Measurements from ENCODE around the gene CASTOR1. TPM values are rescaled to one million over a fixed set of nuclear protein-coding genes. Genes with fewer than 3 reads are reported as not detected.

CASTOR1 gene
- total RNA-seq, 2 donors from 2014 or later: 7.5 to 22.6 TPM

DNA sequence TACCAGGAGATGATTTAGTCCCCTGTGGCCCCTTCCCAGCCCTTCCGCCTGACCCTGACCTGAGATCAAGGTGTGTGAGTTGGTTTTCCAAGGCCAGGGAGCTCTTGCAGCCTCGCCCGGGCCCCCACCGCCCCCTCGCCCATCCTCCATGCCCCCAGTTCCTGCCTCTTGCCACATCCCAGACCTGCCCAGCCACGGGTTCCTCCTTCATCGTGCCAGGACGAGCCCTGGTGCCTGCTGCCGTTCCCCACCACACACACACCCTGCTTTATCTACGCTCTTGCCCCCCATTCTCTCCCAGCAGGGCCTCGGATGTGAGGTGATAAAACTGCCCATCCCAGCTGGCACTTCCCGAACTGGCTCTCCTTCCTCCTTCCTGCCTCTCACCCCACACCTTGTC lies 41.3 kb downstream of the CASTOR1 start:
- ATAC-seq (ENCODE audit: insufficient number of reproducible peaks, low FRiP score, low read depth) (no peak), DNase-seq (ENCODE audit: low spot score) (no peak)
- TF ChIP-seq, protein P1, sequence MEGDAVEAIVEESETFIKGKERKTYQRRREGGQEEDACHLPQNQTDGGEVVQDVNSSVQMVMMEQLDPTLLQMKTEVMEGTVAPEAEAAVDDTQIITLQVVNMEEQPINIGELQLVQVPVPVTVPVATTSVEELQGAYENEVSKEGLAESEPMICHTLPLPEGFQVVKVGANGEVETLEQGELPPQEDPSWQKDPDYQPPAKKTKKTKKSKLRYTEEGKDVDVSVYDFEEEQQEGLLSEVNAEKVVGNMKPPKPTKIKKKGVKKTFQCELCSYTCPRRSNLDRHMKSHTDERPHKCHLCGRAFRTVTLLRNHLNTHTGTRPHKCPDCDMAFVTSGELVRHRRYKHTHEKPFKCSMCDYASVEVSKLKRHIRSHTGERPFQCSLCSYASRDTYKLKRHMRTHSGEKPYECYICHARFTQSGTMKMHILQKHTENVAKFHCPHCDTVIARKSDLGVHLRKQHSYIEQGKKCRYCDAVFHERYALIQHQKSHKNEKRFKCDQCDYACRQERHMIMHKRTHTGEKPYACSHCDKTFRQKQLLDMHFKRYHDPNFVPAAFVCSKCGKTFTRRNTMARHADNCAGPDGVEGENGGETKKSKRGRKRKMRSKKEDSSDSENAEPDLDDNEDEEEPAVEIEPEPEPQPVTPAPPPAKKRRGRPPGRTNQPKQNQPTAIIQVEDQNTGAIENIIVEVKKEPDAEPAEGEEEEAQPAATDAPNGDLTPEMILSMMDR (IDR thresholded peaks at IDR 0.05): no peak
- no peaks in the 10 kb centered on the region for H3K9me3 ChIP-seq
- H3K27ac ChIP-seq: no peak overlapping the region
- H3K4me1 ChIP-seq (ENCODE audit: control insufficient read depth in 1 of 2, low read depth in 2 of 2): peaks cover 6 to 22% of the 10 kb centered on the region in 2 donors
- peaks cover 8% of the 10 kb centered on the region for H3K27me3 ChIP-seq (replicated peaks; ENCODE audit: insufficient read depth)
- no peaks in the 10 kb centered on the region for H3K36me3 ChIP-seq
- H3K4me3 ChIP-seq: no peak overlapping the region

DNA sequence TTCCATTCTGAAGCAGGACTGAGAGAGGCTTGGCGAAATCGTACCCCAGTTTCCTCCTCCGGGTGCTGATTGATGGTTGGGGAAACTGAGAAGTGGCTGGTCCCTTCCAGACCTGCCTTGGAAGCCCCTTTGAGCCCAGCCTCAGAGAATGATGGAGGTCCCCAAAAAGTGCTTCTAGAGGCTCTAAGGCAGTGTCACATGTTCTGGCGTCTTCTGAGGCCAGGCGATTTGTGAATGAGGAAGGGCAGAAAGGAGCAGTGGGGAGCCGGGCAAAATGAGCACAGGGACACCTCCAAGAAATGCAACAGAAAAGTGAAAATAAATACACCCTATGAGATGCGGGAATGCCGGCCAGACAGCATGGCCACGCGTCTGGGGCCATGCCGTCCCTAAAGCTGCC lies 41.7 kb downstream of the CASTOR1 start:
- no peak for DNase-seq (ENCODE audit: low spot score)
- Histone ChIP-seq H3K9me3 (no peaks in the 10 kb centered on the region), H3K4me3 (no peak overlapping the region), H3K36me3 (no peaks in the 10 kb centered on the region), H3K27ac (no peak overlapping the region), H3K4me1 (ENCODE audit: control insufficient read depth in 1 of 2, low read depth in 2 of 2) (peaks cover 6 to 17% of the 10 kb centered on the region in 2 donors), H3K27me3 (replicated peaks; ENCODE audit: insufficient read depth) (peaks cover 8% of the 10 kb centered on the region)
- ATAC-seq (ENCODE audit: insufficient number of reproducible peaks, low FRiP score, low read depth): no peak
- TF ChIP-seq, protein P1 (IDR thresholded peaks at IDR 0.05): no peak

DNA sequence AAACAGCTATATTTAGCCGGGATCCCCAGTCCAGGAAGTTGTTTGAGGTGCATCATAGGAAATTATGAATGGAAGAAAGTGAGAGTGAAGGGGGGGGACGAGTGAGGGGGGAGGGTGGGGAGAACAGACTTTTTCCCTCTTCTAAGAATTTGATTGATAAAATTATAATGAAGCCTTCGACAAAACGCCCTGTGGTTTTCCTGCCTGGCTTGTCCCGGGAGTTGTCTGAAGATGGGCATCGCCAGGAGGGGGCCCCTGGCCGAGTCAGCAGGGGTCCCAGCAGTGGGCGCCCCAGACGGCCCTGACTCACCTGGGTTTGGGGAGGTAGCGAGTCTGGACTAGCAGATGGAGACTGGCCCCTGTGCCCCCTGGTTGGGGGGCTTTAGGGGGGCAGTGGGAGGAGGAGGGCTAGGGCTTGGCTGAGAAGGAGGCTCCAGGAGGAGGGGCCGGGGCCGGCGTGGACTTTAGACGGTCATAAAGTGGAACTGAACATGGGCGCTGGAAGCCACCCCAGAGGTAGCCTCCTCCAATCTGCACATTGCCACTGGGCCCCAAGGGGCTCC lies 42.4 kb downstream of the CASTOR1 start:
- Histone ChIP-seq H3K36me3 (no peaks in the 10 kb centered on the region), H3K9me3 (no peaks in the 10 kb centered on the region), H3K4me1 (ENCODE audit: control insufficient read depth in 1 of 2, low read depth in 2 of 2) (peaks cover 6 to 16% of the 10 kb centered on the region in 2 donors), H3K27me3 (replicated peaks; ENCODE audit: insufficient read depth) (peaks cover 8% of the 10 kb centered on the region), H3K4me3 (peak overlapping the region; percentile 70), H3K27ac (no peak overlapping the region)
- DNase-seq (ENCODE audit: low spot score) (no peak), ATAC-seq (ENCODE audit: insufficient number of reproducible peaks, low FRiP score, low read depth) (no peak)
- TF ChIP-seq, protein P1 (IDR thresholded peaks at IDR 0.05): no peak

DNA sequence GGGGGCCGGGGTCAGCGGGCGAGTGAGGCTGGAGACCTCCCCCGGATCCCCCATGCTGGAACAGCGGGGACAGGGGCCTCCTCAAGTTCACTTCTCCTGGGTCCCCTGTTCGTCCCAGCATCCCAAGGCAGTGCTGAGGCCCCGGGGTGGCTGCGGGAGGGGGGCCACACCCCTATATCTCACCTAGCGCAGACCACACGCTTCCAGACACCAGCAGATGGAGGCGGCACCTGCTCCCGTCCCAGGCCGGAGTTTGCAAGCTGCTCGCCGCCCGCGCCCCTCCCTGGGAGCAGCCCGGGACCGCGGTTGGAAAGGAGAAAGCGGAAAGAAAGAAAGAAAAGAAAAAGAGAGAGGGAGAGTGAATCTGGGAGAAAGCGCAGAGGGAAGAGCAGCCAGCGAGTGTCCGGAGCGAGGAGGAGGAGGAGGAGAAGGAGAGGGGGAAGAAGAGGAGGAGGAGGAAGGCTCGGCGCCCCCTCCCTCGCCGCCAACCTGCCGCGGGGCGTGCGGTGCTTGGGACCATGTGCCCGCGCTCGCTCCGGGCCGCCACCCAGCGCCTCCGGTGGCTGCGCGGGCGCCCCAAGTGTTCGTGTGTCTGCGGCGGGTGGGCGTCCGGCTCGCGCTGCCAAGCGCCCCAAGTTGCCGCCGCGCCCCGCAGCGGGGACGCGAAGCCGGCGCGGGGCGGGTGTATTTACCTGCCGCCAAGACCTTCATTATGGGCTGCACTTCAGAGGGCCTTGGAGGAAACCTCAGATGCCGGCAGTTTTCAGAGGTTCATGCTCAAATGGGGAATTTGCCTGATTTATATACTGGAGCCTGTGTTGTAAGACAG lies 43.1 kb downstream of the CASTOR1 start, which contains the start of gene LIF:
TSS of gene LIF (minus strand) at position 775 of the 829 bp plus-strand sequence. CDS start at position 711, 64 bp downstream.
- ATAC-seq (ENCODE audit: insufficient number of reproducible peaks, low FRiP score, low read depth) (no peak), DNase-seq (ENCODE audit: low spot score) (no peak)
- Histone ChIP-seq H3K27me3 (replicated peaks; ENCODE audit: insufficient read depth) (peaks cover 8% of the 10 kb centered on the region), H3K9me3 (no peaks in the 10 kb centered on the region), H3K27ac (no peak within 1 kb of the TSS), H3K4me1 (ENCODE audit: control insufficient read depth in 1 of 2, low read depth in 2 of 2) (peaks cover 6 to 16% of the 10 kb centered on the region in 2 donors), H3K36me3 (no peaks in the 10 kb centered on the region), H3K4me3 (peak within 1 kb of the TSS; percentile 70)
- TF ChIP-seq, protein P1 (IDR thresholded peaks at IDR 0.05): no peak

DNA sequence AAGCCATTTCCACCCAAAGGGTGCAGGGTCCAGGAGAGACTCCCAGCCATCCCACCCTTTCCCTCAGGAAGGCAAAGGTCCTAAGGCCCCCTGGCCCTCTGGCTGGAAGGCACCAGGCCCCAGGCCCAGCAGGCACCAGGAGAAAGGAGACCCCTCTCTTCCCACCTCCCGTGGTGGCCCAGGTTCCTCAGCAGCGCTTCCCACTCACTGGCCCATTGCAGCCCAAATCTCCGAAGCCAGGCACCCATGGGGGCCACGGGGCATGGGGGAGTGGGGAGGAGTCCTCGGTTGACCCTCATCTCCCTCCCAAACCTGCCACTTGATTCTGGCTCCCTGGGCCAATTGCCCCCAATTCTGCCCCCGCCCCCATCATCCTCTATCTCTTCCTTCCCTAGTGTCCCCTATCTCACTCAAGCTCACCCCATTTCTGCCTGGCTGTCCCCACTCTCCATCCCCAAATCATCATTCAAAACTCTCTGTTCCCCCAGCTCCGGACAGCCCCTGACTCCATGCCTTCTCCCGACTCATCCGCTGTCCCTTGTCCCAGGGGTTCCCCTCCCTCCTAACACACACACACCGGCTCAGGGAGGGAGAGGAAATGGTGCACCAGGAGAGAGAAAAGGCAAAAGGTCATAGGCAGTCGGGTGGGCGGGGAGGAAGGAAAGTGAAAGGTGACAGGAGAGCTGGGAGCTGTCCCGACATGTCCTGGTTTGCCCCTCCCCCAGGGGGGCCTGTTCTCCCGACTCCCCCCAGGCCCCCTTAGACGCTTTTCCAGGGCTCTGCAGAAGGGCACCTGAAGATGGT lies 43.9 kb downstream of the CASTOR1 start:
- Histone ChIP-seq H3K36me3 (no peaks in the 10 kb centered on the region), H3K9me3 (no peaks in the 10 kb centered on the region), H3K27ac (no peak overlapping the region), H3K27me3 (replicated peaks; ENCODE audit: insufficient read depth) (peaks cover 8% of the 10 kb centered on the region), H3K4me3 (peak overlapping the region; percentile 70), H3K4me1 (ENCODE audit: control insufficient read depth in 1 of 2, low read depth in 2 of 2) (peaks cover 6 to 16% of the 10 kb centered on the region in 2 donors)
- no peak for ATAC-seq (ENCODE audit: insufficient number of reproducible peaks, low FRiP score, low read depth)
- TF ChIP-seq, protein P1 (IDR thresholded peaks at IDR 0.05): no peak
- DNase-seq (ENCODE audit: low spot score): no peak
